HEK293 (cell line): ENCODE data around the gene FXYD5.

Experiments
- GLIS1 ChIP-seq: fragments of 450-650 bp; formaldehyde crosslinking; IDR thresholded peaks from 2 replicates; pipeline ENCODE4 v1.5.1; 2016; ENCODE audit warnings: missing biosample characterization, missing genetic modification characterization
- IKZF3 ChIP-seq: fragments of 450-650 bp; IDR thresholded peaks from 2 replicates; pipeline ENCODE4 v1.5.0; 2018; ENCODE audit warnings: missing biosample characterization, mild to moderate bottlenecking, missing genetic modification characterization, moderate library complexity
- KLF17 ChIP-seq: fragments of 450-650 bp; formaldehyde crosslinking; IDR thresholded peaks from 2 replicates; pipeline ENCODE4 v1.5.1; 2016; ENCODE audit warnings: missing biosample characterization, missing genetic modification characterization
- RBAK ChIP-seq: fragments of 450-650 bp; formaldehyde crosslinking; IDR thresholded peaks from 2 replicates; pipeline ENCODE4 v1.5.1; 2016; ENCODE audit warnings: missing biosample characterization, missing genetic modification characterization
- REST ChIP-seq: fragments of 450-650 bp; formaldehyde crosslinking; IDR thresholded peaks from 2 replicates; pipeline ENCODE4 v1.5.1; 2016; ENCODE audit warnings: missing biosample characterization, missing genetic modification characterization
- SCRT2 ChIP-seq: fragments of 450-650 bp; formaldehyde crosslinking; IDR thresholded peaks from 2 replicates; pipeline ENCODE4 v1.5.1; 2016; ENCODE audit warnings: missing biosample characterization, missing genetic modification characterization
- SP3 ChIP-seq: fragments of 450-650 bp; formaldehyde crosslinking; IDR thresholded peaks from 2 replicates; pipeline ENCODE4 v1.5.1; 2016; ENCODE audit warnings: missing biosample characterization, missing genetic modification characterization
- WT1 ChIP-seq: fragments of 450-650 bp; formaldehyde crosslinking; IDR thresholded peaks from 2 replicates; pipeline ENCODE4 v1.5.1; 2016; ENCODE audit warnings: missing biosample characterization, missing genetic modification characterization
- YY1 ChIP-seq: fragments of 450-650 bp; formaldehyde crosslinking; IDR thresholded peaks from 2 replicates; pipeline ENCODE4 v1.5.1; 2018; ENCODE audit warnings: missing biosample characterization, missing genetic modification characterization
- ZBTB17 ChIP-seq: fragments of 450-650 bp; formaldehyde crosslinking; IDR thresholded peaks from 2 replicates; pipeline ENCODE4 v1.5.1; 2016; ENCODE audit warnings: missing biosample characterization, missing genetic modification characterization
- ZBTB26 ChIP-seq: fragments of 450-650 bp; formaldehyde crosslinking; optimal IDR thresholded peaks from 2 replicates; pipeline ENCODE3; 2016; ENCODE audit warnings: missing biosample characterization, mild to moderate bottlenecking, missing genetic modification characterization
- ZBTB8A ChIP-seq: fragments of 450-650 bp; formaldehyde crosslinking; IDR thresholded peaks from 2 replicates; pipeline ENCODE4 v1.5.1; 2016; ENCODE audit warnings: missing biosample characterization, missing genetic modification characterization
- ZFP3 ChIP-seq: fragments of 450-650 bp; formaldehyde crosslinking; IDR thresholded peaks from 2 replicates; pipeline ENCODE4 v1.5.1; 2016; ENCODE audit warnings: low read depth, missing biosample characterization, missing genetic modification characterization
- ZIC2 ChIP-seq: fragments of 450-650 bp; formaldehyde crosslinking; IDR thresholded peaks from 2 replicates; pipeline ENCODE4 v1.5.1; 2016; ENCODE audit warnings: missing biosample characterization, missing genetic modification characterization
- ZNF112 ChIP-seq: fragments of 450-650 bp; formaldehyde crosslinking; IDR thresholded peaks from 2 replicates; pipeline ENCODE4 v1.5.0; 2017; ENCODE audit warnings: missing biosample characterization, missing genetic modification characterization
- ZNF2 ChIP-seq: fragments of 450-650 bp; formaldehyde crosslinking; IDR thresholded peaks from 2 replicates; pipeline ENCODE4 v1.5.1; 2016; ENCODE audit warnings: missing biosample characterization, missing genetic modification characterization
- ZNF391 ChIP-seq: fragments of 450-650 bp; formaldehyde crosslinking; IDR thresholded peaks from 2 replicates; pipeline ENCODE4 v1.5.1; 2016; ENCODE audit warnings: low read depth, missing biosample characterization, missing genetic modification characterization, borderline replicate concordance
- ZNF501 ChIP-seq: fragments of 450-650 bp; formaldehyde crosslinking; IDR thresholded peaks from 2 replicates; pipeline ENCODE4 v1.5.1; 2016; ENCODE audit warnings: missing biosample characterization, missing genetic modification characterization
- ZNF521 ChIP-seq: fragments of 450-650 bp; formaldehyde crosslinking; IDR thresholded peaks from 2 replicates; pipeline ENCODE4 v1.5.1; 2017; ENCODE audit warnings: missing biosample characterization, mild to moderate bottlenecking, missing genetic modification characterization
- ZNF549 ChIP-seq: fragments of 450-650 bp; IDR thresholded peaks from 2 replicates; pipeline ENCODE4 v1.5.1; 2018; ENCODE audit warnings: missing biosample characterization, missing genetic modification characterization, mild to moderate bottlenecking, inconsistent platforms, moderate library complexity
- ZNF561 ChIP-seq: fragments of 450-650 bp; IDR thresholded peaks from 2 replicates; pipeline ENCODE4 v1.5.1; 2018; ENCODE audit warnings: missing biosample characterization, missing genetic modification characterization, borderline replicate concordance
- ZNF571 ChIP-seq: fragments of 450-650 bp; formaldehyde crosslinking; IDR thresholded peaks from 2 replicates; pipeline ENCODE4 v1.5.0; 2017; ENCODE audit warnings: missing biosample characterization, missing genetic modification characterization
- ZNF610 ChIP-seq: fragments of 450-650 bp; formaldehyde crosslinking; IDR thresholded peaks from 2 replicates; pipeline ENCODE4 v1.5.1; 2016; ENCODE audit warnings: missing biosample characterization, missing genetic modification characterization, borderline replicate concordance
- TF ChIP-seq, protein P1 (sequence below): fragments of 450-650 bp; formaldehyde crosslinking; IDR thresholded peaks from 2 replicates; pipeline ENCODE4 v1.5.1; 2016; ENCODE audit warnings: missing biosample characterization, missing genetic modification characterization

FXYD5 gene

DNA sequence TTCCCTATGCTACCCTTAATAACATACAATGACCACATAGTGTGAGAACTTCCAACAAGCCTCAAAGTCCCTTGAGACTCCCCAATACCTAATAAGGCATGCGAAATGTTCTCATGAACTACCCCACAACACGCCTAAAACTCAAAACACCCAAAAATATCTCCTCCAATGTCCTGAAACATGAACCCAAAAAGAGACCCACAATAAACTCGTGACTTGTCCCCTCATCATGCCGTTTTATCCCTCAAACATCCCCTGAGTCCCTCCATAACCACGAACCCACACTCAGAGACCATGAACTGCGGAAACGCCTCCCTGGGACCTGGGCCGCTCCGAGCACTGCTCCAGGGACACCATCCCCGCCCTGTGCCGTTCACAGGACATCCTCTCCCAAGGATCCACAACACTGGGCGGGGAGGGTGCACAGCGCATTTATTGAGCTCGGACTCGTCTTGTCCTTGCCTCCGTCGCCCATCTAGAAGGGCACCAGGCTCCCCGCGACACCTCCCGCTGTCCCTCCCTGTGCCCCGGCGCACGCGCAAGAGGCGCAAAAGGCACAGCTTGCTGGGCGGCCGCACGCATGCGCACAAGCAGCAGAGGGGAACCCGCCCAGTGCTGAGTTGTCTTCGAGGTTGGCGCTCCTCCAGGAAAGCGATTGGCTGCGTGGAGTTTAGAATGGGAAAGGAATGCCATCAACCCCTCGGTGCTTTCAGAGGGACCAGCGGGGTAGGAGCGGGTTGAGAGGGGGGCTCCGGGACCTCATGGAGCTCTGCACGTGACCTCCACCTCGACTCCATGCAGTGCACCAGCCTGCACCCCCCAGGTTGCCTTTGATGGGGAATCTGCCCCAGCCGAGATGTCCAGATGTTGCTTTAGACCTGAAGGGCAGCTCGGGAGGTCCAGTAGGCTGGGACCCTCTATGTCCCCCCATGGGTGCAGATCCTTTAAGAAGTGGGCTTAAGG is 30.2 kb upstream of the FXYD5 start (continued):
- TF ChIP-seq REST (tag by site-specific recombination) (0 out of 2 replicates have a peak, but pooled peaks have one; percentile 33), ZBTB26 (peak; percentile 78), SP3 (peak; percentile 57; the same call in 1 of the 2 replicates), YY1 (tag by site-specific recombination) (peak; percentile 35; the same call in 1 of the 2 replicates), ZNF521 (tag by site-specific recombination) (no peak), KLF17 (tag by site-specific recombination) (peak; percentile 21; the same call in 1 of the 2 replicates), GLIS1 (tag by site-specific recombination) (peak; percentile 67), WT1 (tag by site-specific recombination) (peak; percentile 29; the same call in 1 of the 2 replicates), ZNF2 (tag by site-specific recombination) (0 out of 2 replicates have a peak, but pooled peaks have one; percentile 50), ZBTB8A (tag by site-specific recombination) (peak; percentile 99), RBAK (tag by site-specific recombination) (no peak), ZBTB17 (tag by site-specific recombination) (peak; percentile 78), ZNF561 (tag by site-specific recombination) (no peak), ZNF112 (tag by site-specific recombination) (no peak), ZFP3 (tag by site-specific recombination) (no peak), ZIC2 (tag by site-specific recombination) (peak; percentile 88), ZNF549 (tag by site-specific recombination) (no peak), IKZF3 (tag by site-specific recombination) (peak; percentile 43), ZNF391 (tag by site-specific recombination) (0 out of 2 replicates have a peak, but pooled peaks have one; percentile 55), ZNF501 (tag by site-specific recombination) (peak; percentile 92; the same call in 1 of the 2 replicates), SCRT2 (tag by site-specific recombination) (0 out of 2 replicates have a peak, but pooled peaks have one; percentile 7), ZNF610 (tag by site-specific recombination) (peak; percentile 23), ZNF571 (tag by site-specific recombination) (0 out of 2 replicates have a peak, but pooled peaks have one; percentile 76)
- TF ChIP-seq, protein P1, sequence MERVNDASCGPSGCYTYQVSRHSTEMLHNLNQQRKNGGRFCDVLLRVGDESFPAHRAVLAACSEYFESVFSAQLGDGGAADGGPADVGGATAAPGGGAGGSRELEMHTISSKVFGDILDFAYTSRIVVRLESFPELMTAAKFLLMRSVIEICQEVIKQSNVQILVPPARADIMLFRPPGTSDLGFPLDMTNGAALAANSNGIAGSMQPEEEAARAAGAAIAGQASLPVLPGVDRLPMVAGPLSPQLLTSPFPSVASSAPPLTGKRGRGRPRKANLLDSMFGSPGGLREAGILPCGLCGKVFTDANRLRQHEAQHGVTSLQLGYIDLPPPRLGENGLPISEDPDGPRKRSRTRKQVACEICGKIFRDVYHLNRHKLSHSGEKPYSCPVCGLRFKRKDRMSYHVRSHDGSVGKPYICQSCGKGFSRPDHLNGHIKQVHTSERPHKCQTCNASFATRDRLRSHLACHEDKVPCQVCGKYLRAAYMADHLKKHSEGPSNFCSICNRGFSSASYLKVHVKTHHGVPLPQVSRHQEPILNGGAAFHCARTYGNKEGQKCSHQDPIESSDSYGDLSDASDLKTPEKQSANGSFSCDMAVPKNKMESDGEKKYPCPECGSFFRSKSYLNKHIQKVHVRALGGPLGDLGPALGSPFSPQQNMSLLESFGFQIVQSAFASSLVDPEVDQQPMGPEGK (tag by site-specific recombination) = peak; percentile 89
